Liver (tissue), 9 donors: Measurements from ENCODE around the gene AATF. TPM values are rescaled to one million over a fixed set of nuclear protein-coding genes. Genes with fewer than 3 reads are reported as not detected.

Experiments
- DNase-seq: peaks from one replicate; pipeline ENCODE4 v3.0.0-alpha.2; 2017; ENCODE audit warnings: low spot score
- H3K27ac ChIP-seq, 2 donors: one replicate each; pipeline ENCODE4 v1.7.0; 2013; ENCODE audit warnings: inconsistent platforms in 2 of 2, low read length in 2 of 2, control low read depth in 1 of 2, low read depth in 1 of 2, mild to moderate bottlenecking in 1 of 2
- H3K27me3 ChIP-seq, 4 donors: one replicate each; pipeline versions ENCODE4 v1.6.1 to v1.7.0; 2013; ENCODE audit warnings: low read length in 3 of 4, inconsistent platforms in 1 of 4, mild to moderate bottlenecking in 1 of 4, moderate library complexity in 1 of 4; ENCODE audit not compliant: control insufficient read depth in 4 of 4, insufficient read depth in 4 of 4
- H3K36me3 ChIP-seq, 4 donors: one replicate each; pipeline versions ENCODE4 v1.6.1 to v1.7.0; 2013; ENCODE audit warnings: low read length in 3 of 4, mild to moderate bottlenecking in 3 of 4, low read depth in 1 of 4, moderate library complexity in 1 of 4; ENCODE audit not compliant: control insufficient read depth in 4 of 4, insufficient read depth in 3 of 4
- H3K4me1 ChIP-seq, 4 donors: one replicate each; pipeline versions ENCODE4 v1.6.1 to v1.7.0; 2013; ENCODE audit warnings: low read length in 3 of 4, mild to moderate bottlenecking in 3 of 4, moderate library complexity in 1 of 4; ENCODE audit not compliant: control insufficient read depth in 4 of 4, insufficient read depth in 4 of 4
- H3K4me3 ChIP-seq, 3 donors: one replicate each; pipeline versions ENCODE4 v1.6.1 to v1.7.0; 2013; ENCODE audit warnings: low read length in 3 of 3, control low read depth in 1 of 3, low read depth in 1 of 3, mild to moderate bottlenecking in 1 of 3
- H3K9ac ChIP-seq, 2 donors: one replicate each; pipeline ENCODE4 v1.7.0; 2013; ENCODE audit warnings: low read length in 2 of 2, mild to moderate bottlenecking in 2 of 2, moderate library complexity in 2 of 2, control low read depth in 1 of 2, low read depth in 1 of 2
- H3K9me3 ChIP-seq, 4 donors: one replicate each; pipeline versions ENCODE4 v1.6.1 to v1.7.0; 2013; ENCODE audit warnings: low read length in 3 of 4; ENCODE audit not compliant: control insufficient read depth in 4 of 4
- EGR1 ChIP-seq, 2 donors: IDR thresholded peaks; 2 replicates each; pipeline ENCODE4 v1.6.1; 2016 to 2018; ENCODE audit warnings: antibody characterized with exemption in 2 of 2, low read depth in 2 of 2
- FOXA1 ChIP-seq: IDR thresholded peaks from 2 replicates; pipeline ENCODE4 v1.6.1; 2016; ENCODE audit warnings: antibody characterized with exemption
- FOXA2 ChIP-seq: IDR thresholded peaks from 2 replicates; pipeline ENCODE4 v1.6.1; 2016; ENCODE audit warnings: antibody characterized with exemption
- GABPA ChIP-seq, 2 donors: IDR thresholded peaks in 1 of 2; conservative IDR thresholded peaks in 1 of 2; 2 replicates each; pipeline ENCODE4 v1.6.1; 2016; ENCODE audit warnings: antibody characterized with exemption in 2 of 2, mild to moderate bottlenecking in 1 of 2, moderate library complexity in 1 of 2
- HNF4A ChIP-seq, 2 donors: conservative IDR thresholded peaks; 2 replicates each; pipeline ENCODE4 v1.6.1; 2016; ENCODE audit warnings: antibody characterized with exemption in 2 of 2, mild to moderate bottlenecking in 2 of 2
- HNF4G ChIP-seq: IDR thresholded peaks from 2 replicates; pipeline ENCODE4 v1.6.1; 2016; ENCODE audit warnings: antibody characterized with exemption
- JUND ChIP-seq, 2 donors: IDR thresholded peaks; 2 replicates each; pipeline ENCODE4 v1.6.1; 2016; ENCODE audit warnings: antibody characterized with exemption in 2 of 2
- NR2F2 ChIP-seq: IDR thresholded peaks from 2 replicates; pipeline ENCODE4 v1.6.1; 2016; ENCODE audit warnings: antibody characterized with exemption
- RAD21 ChIP-seq, 2 donors: IDR thresholded peaks; 2 replicates each; pipeline ENCODE4 v1.6.1; 2016; ENCODE audit warnings: antibody characterized with exemption in 2 of 2, mild to moderate bottlenecking in 2 of 2
- RXRA ChIP-seq, 2 donors: IDR thresholded peaks; 2 replicates each; pipeline ENCODE4 v1.6.1; 2017 to 2018; ENCODE audit warnings: antibody characterized with exemption in 2 of 2, mild to moderate bottlenecking in 1 of 2
- SP1 ChIP-seq: IDR thresholded peaks from 2 replicates; pipeline ENCODE4 v1.6.1; 2018; ENCODE audit warnings: antibody characterized with exemption, mild to moderate bottlenecking
- YY1 ChIP-seq: IDR thresholded peaks from 2 replicates; pipeline ENCODE4 v1.6.1; 2016; ENCODE audit warnings: antibody characterized with exemption, mild to moderate bottlenecking
- WGBS: extraction: QIAGEN DNeasy Blood & Tissue Kit; methylation state at CpG from one replicate; pipeline ENCODE4 v1.1.7; 2013; 5-methylcytosine and 5-hydroxymethylcytosine counted together
- polyA plus RNA-seq, 2 donors: library from polyadenylated mRNA; stranded (reverse) in 1 of 2; unstranded in 1 of 2; fragments of 200-250 nt in 1 of 2; fragments of >200 nt in 1 of 2; fragmentation: Nextera tagmentation in 1 of 2; extraction: Ambion mirVana in 1 of 2; gene quantifications; one replicate each; pipeline versions ENCODE4 v1.2.1 to v1.2.3, GENCODE V29; 2013 to 2015
- total RNA-seq, 2 donors: library from RNA; depleted of rRNA; stranded (reverse); fragments of >200 nt; gene quantifications; one replicate each; pipeline ENCODE4 v1.2.3, GENCODE V29; 2014
- TF ChIP-seq, protein P1 (sequence below): IDR thresholded peaks from 2 replicates; pipeline ENCODE4 v1.6.1; 2016; ENCODE audit warnings: antibody characterized with exemption, mild to moderate bottlenecking
- TF ChIP-seq, protein P2 (sequence below): IDR thresholded peaks from 2 replicates; pipeline ENCODE4 v1.6.1; 2016; ENCODE audit warnings: antibody characterized with exemption
- TF ChIP-seq, protein P3 (sequence below): fragments of 150-350 bp; IDR thresholded peaks from 2 replicates; pipeline ENCODE4 v1.5.1; 2017; ENCODE audit warnings: improper control_type of control experiment, low read depth, low read length; ENCODE audit not compliant: missing input control
- TF ChIP-seq, protein P4 (sequence below): IDR thresholded peaks from 2 replicates; pipeline ENCODE4 v1.6.1; 2016; ENCODE audit warnings: antibody characterized with exemption
- TF ChIP-seq, protein P5 (sequence below): IDR thresholded peaks from 2 replicates; pipeline ENCODE4 v1.6.1; 2016; ENCODE audit warnings: antibody characterized with exemption
- donor health status: healthy.
- donor health status: healthy.
- donor health status: healthy.
- donor health status: healthy.
- donor health status: healthy.

AATF gene
- total and polyA plus RNA-seq, 4 donors, result 10.8 to 16.9 (median 13.4) TPM

DNA sequence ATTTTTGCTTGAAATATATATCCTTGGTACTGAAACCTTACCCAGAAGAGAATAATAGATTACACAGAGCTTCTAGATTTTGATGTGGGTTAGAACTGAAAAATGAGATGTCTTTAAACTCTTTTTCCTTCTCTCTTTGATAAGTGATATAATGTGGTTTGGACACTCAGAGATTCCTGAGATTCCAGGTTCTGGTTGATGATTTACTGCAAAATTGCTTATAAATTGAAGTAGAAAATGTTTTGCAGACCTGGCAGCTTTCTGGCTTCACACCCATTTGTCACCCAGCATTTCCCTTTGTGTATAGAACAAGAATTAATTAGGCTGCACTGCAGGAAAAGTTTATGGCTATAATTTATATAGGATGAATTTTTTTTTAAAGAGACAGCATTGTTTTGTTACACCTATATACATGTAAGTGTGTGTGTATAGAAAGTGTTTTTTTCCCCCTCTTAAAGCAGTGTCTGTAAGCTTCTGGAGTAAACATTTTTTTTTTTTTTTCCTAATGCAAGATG is 23.5 kb downstream of the AATF start:
- Histone ChIP-seq H3K4me3 (no peak overlapping the region), H3K4me1 (no peaks in the 10 kb centered on the region), H3K27ac (no peak overlapping the region), H3K27me3 (no peaks in the 10 kb centered on the region), H3K36me3 (peaks cover 0 to 3% (median 0%) of the 10 kb centered on the region in 4 donors), H3K9me3 (no peaks in the 10 kb centered on the region), H3K9ac (no peak overlapping the region)
- TF ChIP-seq, protein P1, sequence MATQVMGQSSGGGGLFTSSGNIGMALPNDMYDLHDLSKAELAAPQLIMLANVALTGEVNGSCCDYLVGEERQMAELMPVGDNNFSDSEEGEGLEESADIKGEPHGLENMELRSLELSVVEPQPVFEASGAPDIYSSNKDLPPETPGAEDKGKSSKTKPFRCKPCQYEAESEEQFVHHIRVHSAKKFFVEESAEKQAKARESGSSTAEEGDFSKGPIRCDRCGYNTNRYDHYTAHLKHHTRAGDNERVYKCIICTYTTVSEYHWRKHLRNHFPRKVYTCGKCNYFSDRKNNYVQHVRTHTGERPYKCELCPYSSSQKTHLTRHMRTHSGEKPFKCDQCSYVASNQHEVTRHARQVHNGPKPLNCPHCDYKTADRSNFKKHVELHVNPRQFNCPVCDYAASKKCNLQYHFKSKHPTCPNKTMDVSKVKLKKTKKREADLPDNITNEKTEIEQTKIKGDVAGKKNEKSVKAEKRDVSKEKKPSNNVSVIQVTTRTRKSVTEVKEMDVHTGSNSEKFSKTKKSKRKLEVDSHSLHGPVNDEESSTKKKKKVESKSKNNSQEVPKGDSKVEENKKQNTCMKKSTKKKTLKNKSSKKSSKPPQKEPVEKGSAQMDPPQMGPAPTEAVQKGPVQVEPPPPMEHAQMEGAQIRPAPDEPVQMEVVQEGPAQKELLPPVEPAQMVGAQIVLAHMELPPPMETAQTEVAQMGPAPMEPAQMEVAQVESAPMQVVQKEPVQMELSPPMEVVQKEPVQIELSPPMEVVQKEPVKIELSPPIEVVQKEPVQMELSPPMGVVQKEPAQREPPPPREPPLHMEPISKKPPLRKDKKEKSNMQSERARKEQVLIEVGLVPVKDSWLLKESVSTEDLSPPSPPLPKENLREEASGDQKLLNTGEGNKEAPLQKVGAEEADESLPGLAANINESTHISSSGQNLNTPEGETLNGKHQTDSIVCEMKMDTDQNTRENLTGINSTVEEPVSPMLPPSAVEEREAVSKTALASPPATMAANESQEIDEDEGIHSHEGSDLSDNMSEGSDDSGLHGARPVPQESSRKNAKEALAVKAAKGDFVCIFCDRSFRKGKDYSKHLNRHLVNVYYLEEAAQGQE, result no peak
- TF ChIP-seq, protein P2, sequence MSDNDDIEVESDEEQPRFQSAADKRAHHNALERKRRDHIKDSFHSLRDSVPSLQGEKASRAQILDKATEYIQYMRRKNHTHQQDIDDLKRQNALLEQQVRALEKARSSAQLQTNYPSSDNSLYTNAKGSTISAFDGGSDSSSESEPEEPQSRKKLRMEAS, result no peak
- TF ChIP-seq, protein P3, sequence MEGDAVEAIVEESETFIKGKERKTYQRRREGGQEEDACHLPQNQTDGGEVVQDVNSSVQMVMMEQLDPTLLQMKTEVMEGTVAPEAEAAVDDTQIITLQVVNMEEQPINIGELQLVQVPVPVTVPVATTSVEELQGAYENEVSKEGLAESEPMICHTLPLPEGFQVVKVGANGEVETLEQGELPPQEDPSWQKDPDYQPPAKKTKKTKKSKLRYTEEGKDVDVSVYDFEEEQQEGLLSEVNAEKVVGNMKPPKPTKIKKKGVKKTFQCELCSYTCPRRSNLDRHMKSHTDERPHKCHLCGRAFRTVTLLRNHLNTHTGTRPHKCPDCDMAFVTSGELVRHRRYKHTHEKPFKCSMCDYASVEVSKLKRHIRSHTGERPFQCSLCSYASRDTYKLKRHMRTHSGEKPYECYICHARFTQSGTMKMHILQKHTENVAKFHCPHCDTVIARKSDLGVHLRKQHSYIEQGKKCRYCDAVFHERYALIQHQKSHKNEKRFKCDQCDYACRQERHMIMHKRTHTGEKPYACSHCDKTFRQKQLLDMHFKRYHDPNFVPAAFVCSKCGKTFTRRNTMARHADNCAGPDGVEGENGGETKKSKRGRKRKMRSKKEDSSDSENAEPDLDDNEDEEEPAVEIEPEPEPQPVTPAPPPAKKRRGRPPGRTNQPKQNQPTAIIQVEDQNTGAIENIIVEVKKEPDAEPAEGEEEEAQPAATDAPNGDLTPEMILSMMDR, result no peak
- TF ChIP-seq SP1, result no peak
- TF ChIP-seq HNF4A (conservative IDR thresholded peaks at IDR 0.05), result no peak
- no peak for TF ChIP-seq JUND (IDR thresholded peaks at IDR 0.05)
- TF ChIP-seq, protein P4, sequence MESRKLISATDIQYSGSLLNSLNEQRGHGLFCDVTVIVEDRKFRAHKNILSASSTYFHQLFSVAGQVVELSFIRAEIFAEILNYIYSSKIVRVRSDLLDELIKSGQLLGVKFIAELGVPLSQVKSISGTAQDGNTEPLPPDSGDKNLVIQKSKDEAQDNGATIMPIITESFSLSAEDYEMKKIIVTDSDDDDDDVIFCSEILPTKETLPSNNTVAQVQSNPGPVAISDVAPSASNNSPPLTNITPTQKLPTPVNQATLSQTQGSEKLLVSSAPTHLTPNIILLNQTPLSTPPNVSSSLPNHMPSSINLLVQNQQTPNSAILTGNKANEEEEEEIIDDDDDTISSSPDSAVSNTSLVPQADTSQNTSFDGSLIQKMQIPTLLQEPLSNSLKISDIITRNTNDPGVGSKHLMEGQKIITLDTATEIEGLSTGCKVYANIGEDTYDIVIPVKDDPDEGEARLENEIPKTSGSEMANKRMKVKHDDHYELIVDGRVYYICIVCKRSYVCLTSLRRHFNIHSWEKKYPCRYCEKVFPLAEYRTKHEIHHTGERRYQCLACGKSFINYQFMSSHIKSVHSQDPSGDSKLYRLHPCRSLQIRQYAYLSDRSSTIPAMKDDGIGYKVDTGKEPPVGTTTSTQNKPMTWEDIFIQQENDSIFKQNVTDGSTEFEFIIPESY, result no peak
- TF ChIP-seq YY1, result no peak
- no peak for TF ChIP-seq GABPA (IDR thresholded peaks at IDR 0.05 in 1 of 2, conservative IDR thresholded peaks at IDR 0.05 in 1 of 2)
- TF ChIP-seq EGR1 (IDR thresholded peaks at IDR 0.05; ENCODE audit: low read depth in 2 of 2), result no peak
- TF ChIP-seq, protein P5, sequence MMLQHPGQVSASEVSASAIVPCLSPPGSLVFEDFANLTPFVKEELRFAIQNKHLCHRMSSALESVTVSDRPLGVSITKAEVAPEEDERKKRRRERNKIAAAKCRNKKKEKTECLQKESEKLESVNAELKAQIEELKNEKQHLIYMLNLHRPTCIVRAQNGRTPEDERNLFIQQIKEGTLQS, result no peak
- no peak for DNase-seq

DNA sequence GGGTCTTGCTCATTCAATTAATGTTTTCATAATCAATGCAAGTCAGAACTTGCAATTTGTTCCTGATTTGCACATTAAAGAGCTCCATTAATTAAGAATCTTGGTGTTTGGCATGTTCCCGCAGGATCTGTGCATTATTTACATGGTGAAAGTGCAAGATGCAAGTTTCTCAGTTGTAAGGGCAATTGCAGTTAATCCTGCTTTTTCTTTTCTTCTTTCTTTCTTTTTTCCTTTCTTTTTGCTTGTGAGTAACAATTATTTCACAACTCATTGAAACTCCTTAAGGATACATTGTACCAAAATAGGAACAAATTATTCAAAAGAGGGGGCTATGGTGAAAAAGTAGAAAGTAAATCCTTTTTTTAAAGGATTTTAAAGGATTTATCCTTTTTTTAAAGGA is 24.2 kb downstream of the AATF start:
- Histone ChIP-seq H3K4me3 (no peak overlapping the region), H3K36me3 (no peaks in the 10 kb centered on the region), H3K9me3 (no peaks in the 10 kb centered on the region), H3K27me3 (no peaks in the 10 kb centered on the region), H3K27ac (no peak overlapping the region), H3K9ac (no peak overlapping the region), H3K4me1 (peaks cover 0 to 2% (median 0%) of the 10 kb centered on the region in 4 donors)
- no peak for DNase-seq
- WGBS, result 94% methylated on average over 1 of the region's 1 CpG
- no peak for TF ChIP-seq HNF4G
- no peak for TF ChIP-seq EGR1 (IDR thresholded peaks at IDR 0.05; ENCODE audit: low read depth in 2 of 2)
- TF ChIP-seq, protein P2, result no peak
- no peak for TF ChIP-seq FOXA1
- no peak for TF ChIP-seq FOXA2
- no peak for TF ChIP-seq NR2F2
- TF ChIP-seq JUND (IDR thresholded peaks at IDR 0.05), result no peak
- no peak for TF ChIP-seq YY1
- no peak for TF ChIP-seq HNF4A (conservative IDR thresholded peaks at IDR 0.05)
- TF ChIP-seq SP1, result no peak
- TF ChIP-seq RXRA (IDR thresholded peaks at IDR 0.05), result no peak
- TF ChIP-seq, protein P4, result no peak
- TF ChIP-seq GABPA (IDR thresholded peaks at IDR 0.05 in 1 of 2, conservative IDR thresholded peaks at IDR 0.05 in 1 of 2), result no peak
- TF ChIP-seq, protein P1, result no peak
- TF ChIP-seq RAD21 (IDR thresholded peaks at IDR 0.05), result no peak
